NCI-H1092 (cell line): ENCODE data around the gene L2HGDH.

Experiments
- DNase-seq: peaks from one replicate; lab custom pipeline; 2025; lab: John Stamatoyannopoulos, UW

Gene L2HGDH

DNA sequence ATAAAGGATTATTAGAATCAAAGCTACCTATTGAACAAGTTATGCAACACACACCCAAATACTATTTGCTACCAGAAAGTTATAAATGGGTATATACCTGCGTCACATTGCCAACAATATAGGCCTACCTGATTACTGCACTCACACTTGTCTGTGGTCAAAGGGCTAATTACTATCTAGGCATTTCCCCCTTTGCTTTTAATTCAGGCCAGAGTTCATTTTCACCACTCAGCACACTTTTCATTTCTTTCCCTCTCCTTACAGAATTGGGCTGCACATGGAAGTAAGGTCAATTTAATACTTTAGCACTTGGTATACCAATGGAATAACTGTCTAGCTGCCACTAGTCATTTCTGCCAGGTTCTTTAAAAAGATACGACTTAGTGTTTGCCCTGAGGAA, 82.3 kb downstream of the L2HGDH start:
- no peak for DNase-seq

DNA sequence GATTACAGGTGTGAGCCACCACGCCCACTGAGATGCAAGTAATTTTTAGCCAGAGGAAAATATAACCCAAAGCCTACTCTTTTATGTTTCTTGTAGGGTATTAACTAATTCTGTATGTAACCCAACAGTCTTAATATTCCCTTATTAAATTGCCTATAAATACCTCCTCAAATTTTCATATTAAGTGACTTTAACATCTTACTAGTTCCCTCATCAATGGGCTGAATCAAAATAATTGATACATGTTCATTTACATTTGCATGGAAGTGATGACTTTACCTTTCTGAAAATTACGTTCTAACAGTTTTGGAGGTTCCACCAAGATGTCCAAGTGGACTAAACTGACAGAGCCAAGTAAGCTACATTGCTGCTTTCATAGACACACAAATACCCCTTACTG, 83.7 kb downstream of the L2HGDH start:
- no peak for DNase-seq

DNA sequence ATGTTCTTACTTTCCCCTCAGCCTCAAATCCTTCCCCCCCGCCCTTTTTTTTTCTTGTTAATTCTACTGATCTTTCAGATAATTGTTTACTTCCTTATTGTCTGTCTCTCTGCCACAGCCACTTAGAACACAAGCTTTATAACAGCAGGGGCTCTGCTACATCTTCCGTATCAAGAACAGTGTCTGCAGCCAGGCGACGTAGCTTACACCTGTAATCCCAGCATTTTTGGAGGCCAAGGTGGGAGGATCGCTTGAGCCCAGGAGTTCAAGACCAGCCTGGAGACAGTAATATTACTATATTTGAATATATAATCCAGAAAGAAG, 86.1 kb downstream of the L2HGDH start:
- DNase-seq, result no peak

DNA sequence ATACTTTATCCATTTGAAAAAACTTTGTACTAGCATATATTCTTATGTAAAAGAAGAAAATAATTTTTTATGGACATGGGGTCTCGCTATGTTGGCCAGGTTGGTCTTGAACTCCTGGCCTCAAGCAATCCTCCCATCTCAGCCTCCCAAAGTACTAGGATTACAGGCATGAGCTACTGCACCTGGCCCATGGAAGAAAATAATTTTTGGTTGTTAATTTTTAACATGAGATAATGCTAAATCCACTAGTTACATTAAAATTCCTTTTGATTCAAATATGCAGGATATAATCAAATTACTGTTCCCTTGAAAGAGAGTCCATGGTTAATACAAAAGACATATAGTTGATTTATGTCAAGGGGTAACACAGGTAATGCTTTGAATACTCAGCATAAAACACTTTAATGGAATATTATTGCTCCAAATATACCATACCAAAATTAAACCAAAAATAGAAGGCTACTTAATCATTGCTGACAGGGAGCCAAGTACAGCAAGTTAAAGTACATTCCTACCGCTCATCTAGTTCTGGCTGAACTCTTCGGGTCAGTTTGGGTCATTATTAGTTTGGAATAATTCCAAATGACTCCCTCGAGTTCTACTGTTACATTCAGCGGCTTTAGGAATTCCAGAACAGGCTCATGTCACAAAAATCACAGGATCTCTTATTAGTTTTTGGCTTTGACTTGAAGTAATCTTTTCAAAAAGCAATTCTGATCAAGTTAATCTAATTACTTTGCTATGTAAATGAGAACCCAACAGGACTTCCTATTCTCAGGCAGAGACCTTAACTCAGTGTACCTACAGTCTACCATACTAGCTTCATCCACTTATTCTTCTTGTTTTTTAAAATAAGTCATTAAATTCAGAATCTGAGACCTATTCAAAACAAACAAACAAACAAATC, 86.7 kb downstream of the L2HGDH start:
- DNase-seq, result no peak

DNA sequence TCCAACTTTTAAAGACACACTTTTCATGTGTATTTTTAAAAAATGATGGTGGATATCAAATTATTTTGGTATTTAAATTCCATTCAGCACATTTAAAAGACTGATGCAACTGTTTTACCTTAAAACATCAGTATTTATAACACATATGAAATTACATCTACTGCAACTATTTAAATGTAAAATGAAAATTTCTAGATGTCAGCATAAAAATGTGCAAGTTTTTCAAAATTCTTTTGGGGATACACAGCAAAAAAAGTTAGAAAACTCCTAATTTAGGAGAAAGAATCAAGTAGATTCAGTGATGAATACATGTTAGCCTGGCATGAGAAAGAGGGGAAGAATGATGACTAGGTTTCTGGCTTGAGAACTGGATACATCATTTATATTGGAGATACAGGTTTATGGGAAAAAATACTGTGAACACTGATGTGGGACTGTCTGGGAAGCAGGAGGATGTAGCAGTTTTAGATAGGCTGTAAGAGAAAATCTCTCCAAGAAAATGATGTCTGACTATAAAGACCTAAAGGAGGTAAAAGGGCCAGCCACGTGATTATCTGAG, 89.9 kb downstream of the L2HGDH start:
- DNase-seq, result no peak

DNA sequence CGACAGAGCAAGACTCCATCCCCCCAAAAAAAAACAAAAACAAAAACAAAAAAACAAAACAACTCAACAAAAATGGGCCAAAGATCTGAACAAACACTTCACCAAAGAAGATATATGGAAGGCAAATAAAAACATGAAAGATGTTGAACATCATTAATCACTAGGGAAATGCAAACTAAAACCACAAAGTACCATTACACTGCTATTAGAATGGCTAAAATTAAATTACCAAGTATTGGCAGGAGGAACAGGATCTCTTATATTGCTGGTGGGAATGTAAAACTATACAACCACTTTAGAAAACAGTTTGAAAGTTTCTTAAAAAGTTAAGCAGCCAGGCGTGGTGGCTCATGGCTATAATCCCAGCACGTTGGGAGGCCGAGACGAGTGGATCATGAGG, 93.5 kb downstream of the L2HGDH start:
- no peak for DNase-seq

DNA sequence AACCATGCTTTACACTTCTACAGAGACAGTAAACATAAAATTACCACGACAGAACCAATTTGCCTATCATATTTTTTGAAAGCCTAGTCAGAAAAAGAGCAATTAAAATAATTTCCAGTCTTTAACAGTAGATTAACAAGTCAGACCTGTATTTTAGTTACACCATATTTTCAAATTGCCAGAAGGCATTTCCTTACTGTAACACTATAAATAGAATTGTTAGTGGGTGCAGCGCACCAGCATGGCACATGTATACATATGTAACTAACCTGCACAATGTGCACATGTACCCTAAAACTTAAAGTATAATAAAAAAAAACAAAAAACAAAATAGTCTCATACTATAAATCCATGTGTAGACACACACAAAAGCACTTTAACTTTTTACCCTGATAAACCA, 96.6 kb downstream of the L2HGDH start:
- no peak for DNase-seq

DNA sequence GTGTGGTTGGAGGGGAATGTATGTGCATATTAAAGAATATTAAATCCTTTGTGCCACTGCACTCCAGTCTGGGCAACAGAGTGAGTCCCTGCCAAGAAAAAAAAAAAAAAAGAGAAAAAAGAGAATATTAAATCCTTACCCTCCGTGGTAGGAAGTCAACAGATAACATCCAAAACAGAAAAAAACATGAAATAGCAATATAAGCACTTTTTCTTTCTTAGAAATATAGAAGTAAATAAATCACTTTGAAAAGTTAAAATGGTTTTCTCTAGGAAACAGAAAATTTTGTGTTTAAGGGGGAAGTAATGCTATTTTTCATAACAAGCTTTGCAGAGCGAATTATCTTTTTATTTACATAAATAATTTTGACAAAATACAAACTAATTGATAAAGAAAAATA, 98.2 kb downstream of the L2HGDH start:
- no peak for DNase-seq

DNA sequence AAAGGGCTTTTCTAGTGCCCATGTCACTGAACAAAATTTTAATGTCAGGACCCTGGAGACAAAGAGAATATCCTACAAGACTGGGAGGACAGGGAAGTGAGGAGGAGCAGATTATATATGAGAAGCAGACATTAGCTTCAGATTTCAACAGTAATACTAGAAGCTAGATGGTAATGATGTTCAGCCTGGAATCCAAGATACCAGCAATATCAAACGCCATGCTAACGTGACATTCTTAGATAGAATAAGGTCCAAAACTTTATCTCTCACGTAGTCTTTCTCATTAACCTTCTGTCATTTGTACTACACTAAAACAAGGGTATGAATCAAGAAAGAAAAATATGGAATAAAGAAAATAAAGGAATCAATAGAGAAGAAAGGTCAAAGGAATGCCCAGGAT, 99.3 kb downstream of the L2HGDH start:
- no peak for DNase-seq

DNA sequence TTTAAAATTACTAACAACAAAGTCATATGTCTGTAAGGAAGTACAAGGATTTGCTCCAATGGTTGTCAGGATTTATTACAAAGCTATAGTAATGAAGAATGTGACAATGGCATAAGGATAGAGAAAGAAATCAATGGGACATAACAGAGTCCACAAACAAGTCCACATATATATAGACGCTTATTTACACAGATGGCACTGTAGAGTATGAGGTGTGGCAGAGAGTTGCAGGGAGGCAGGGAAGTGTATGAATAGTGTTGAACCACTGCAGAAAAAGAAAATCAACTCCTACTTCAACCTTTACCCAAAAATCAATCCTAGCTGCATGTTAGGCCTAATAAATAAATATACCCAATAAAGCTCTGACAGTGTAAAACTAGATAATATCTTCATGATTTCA, 102.0 kb downstream of the L2HGDH start:
- no peak for DNase-seq

DNA sequence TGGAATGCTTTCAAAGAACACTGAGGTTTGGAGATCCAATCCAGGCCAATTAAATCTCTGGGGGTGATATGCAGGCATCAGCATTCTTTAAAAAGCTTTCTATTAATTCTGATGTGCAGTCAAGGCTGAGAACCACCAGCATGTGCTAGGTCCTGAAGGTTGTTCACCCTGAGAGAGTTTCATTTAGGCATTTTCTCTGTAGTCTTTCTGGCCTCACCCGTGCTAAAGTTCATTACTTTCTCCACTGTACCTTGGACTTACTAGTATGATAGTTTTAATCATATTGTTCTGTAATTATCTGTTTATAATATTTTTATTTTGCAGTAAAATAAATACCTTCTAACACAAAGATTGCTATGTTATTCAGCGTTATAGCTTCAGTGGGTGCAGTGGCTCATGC, 113.5 kb downstream of the L2HGDH start:
- no peak for DNase-seq

DNA sequence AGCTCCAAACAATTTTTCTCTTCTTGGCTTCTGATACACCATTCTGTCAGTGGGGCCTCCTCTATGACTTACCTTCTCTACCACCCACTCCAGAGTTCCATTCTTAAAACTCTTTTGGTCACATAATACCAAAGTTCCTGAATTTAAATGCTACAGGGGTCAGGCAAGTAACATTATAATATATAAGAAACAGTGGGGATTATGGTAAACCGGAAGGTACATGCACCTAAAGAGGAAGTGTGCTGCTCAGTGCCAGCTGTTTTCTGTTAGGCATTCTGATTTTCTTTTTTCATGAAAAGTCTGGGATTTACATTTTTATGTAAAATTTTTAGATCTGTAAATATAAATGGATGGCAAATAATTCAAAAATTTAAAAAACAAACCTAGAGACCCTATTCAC, 120.5 kb downstream of the L2HGDH start:
- no peak for DNase-seq
